Brain pericyte (primary cell): ENCODE measurements around the gene DERA.
"Not testable (repeated sequence)": the region's sequence is repeated elsewhere in the genome, so short reads cannot be mapped to it uniquely, and the experiment has no call there.

Experiments
- DNase-seq: peaks from one replicate; pipeline ENCODE4 v3.0.0-alpha.2; 2012; ENCODE audit warnings: low read depth, low spot score

Gene DERA

GRCh38 chr12:15963271-15963670, 52.1 kb downstream of the DERA start:
- DNase-seq, result no peak

- DNase-seq, result no peak
Observed at GRCh38 chr12:15966426-15966825, 55.3 kb downstream of the DERA start.

GRCh38 chr12:15967053-15967452, 55.9 kb downstream of the DERA start:
- DNase-seq, result not testable (repeated sequence)

GRCh38 chr12:15971211-15971610, 60.1 kb downstream of the DERA start:
- no peak for DNase-seq

GRCh38 chr12:15972894-15973293, 61.8 kb downstream of the DERA start:
- no peak for DNase-seq

- DNase-seq, result no peak
Observed at GRCh38 chr12:15977999-15978951, 67.1 kb downstream of the DERA start.

GRCh38 chr12:15979096-15980092, 68.3 kb downstream of the DERA start:
- no peak for DNase-seq

- DNase-seq, result no peak
Observed at GRCh38 chr12:15982071-15982470, 70.9 kb downstream of the DERA start.

GRCh38 chr12:15982471-15982870, 71.3 kb downstream of the DERA start:
- DNase-seq, result no peak

GRCh38 chr12:15982921-15983320, 71.8 kb downstream of the DERA start:
- DNase-seq, result no peak

- no peak for DNase-seq
Observed at GRCh38 chr12:15984097-15984800, 73.1 kb downstream of the DERA start.

GRCh38 chr12:15984963-15985362, 73.8 kb downstream of the DERA start:
- no peak for DNase-seq

- DNase-seq, result no peak
Observed at GRCh38 chr12:15987696-15988095, 76.6 kb downstream of the DERA start.

- no peak for DNase-seq
Observed at GRCh38 chr12:15988983-15989755, 78.0 kb downstream of the DERA start.

GRCh38 chr12:15995801-15996200, 84.7 kb downstream of the DERA start:
- no peak for DNase-seq

GRCh38 chr12:15996254-15996653, 85.1 kb downstream of the DERA start:
- no peak for DNase-seq

GRCh38 chr12:15996948-15997347, 85.8 kb downstream of the DERA start:
- DNase-seq, result no peak

- no peak for DNase-seq
Observed at GRCh38 chr12:15997910-15998309, 86.8 kb downstream of the DERA start.

GRCh38 chr12:16002880-16003279, 91.7 kb downstream of the DERA start:
- DNase-seq, result no peak

- DNase-seq, result no peak
Observed at GRCh38 chr12:16003460-16003859, 92.3 kb downstream of the DERA start.

GRCh38 chr12:16006752-16007151, 95.6 kb downstream of the DERA start:
- DNase-seq, result no peak
